ENCODE measurements around the gene S100B. TPM values are rescaled to one million over a fixed set of nuclear protein-coding genes. Genes with fewer than 3 reads are reported as not detected.

S100B gene
- total RNA-seq, 1 experiment from 2014 or later: not detected

GRCh38 chr21:46620846-46621245 is 16.0 kb upstream of the S100B start:
- Mint-ChIP-seq H3K9me3 (ENCODE audit: unreplicated experiment) (no peaks in the 10 kb centered on the region), H3K27me3 (ENCODE audit: insufficient read depth, unreplicated experiment) (peaks cover 33% of the 10 kb centered on the region), H3K4me3 (ENCODE audit: unreplicated experiment) (no peak overlapping the region), H3K27ac (ENCODE audit: low read depth, unreplicated experiment) (no peak overlapping the region), H3K36me3 (ENCODE audit: insufficient read depth, unreplicated experiment) (peaks cover 6% of the 10 kb centered on the region), H3K4me1 (ENCODE audit: insufficient read depth, unreplicated experiment) (no peaks in the 10 kb centered on the region)
- ChIA-PET CTCF (interaction anchor here (0.6 kb wide), 2 partner anchors 13 to 699 kb away, joined by 4 read pairs; no protein-coding TSS in a partner anchor), POLR2A (interaction anchor here (0.6 to 1.2 kb wide), 2 partner anchors 9 to 15 kb away, joined by 4 to 8 read pairs; partner anchors contain the start of gene PRMT2)
- TF ChIP-seq CTCF (IDR thresholded peaks at IDR 0.05; ENCODE audit: unreplicated experiment): no peak
- DNase-seq (ENCODE audit: unreplicated experiment): no peak
- intact Hi-C loops (cut with micrococcal nuclease): no loop called here
- no TSS peak for BruUV-seq (replicated peaks)

GRCh38 chr21:46619846-46620245 is 15.0 kb upstream of the S100B start:
- no peak for TF ChIP-seq CTCF (IDR thresholded peaks at IDR 0.05; ENCODE audit: unreplicated experiment)
- Mint-ChIP-seq H3K4me3 (ENCODE audit: unreplicated experiment) (no peak overlapping the region), H3K27me3 (ENCODE audit: insufficient read depth, unreplicated experiment) (peaks cover 43% of the 10 kb centered on the region), H3K4me1 (ENCODE audit: insufficient read depth, unreplicated experiment) (no peaks in the 10 kb centered on the region), H3K36me3 (ENCODE audit: insufficient read depth, unreplicated experiment) (peaks cover 6% of the 10 kb centered on the region), H3K27ac (ENCODE audit: low read depth, unreplicated experiment) (no peak overlapping the region), H3K9me3 (ENCODE audit: unreplicated experiment) (no peaks in the 10 kb centered on the region)
- intact Hi-C loops (cut with micrococcal nuclease): no loop called here
- no TSS peak for BruUV-seq (replicated peaks)
- ChIA-PET CTCF (interaction anchor here (0.6 kb wide), 1 partner anchor 130 kb away, joined by 3 read pairs; no protein-coding TSS in a partner anchor), POLR2A (interaction anchor here (0.7 to 1.1 kb wide), 3 partner anchors 9 to 165 kb away, joined by 4 to 7 read pairs (median 6); no protein-coding TSS in a partner anchor)
- DNase-seq (ENCODE audit: unreplicated experiment): no peak

GRCh38 chr21:46618738-46619379 is 14.0 kb upstream of the S100B start:
- H3K36me3 Mint-ChIP-seq (ENCODE audit: insufficient read depth, unreplicated experiment): peaks cover 6% of the 10 kb centered on the region
- no peaks in the 10 kb centered on the region for H3K4me1 Mint-ChIP-seq (ENCODE audit: insufficient read depth, unreplicated experiment)
- H3K4me3 Mint-ChIP-seq (ENCODE audit: unreplicated experiment): no peak overlapping the region
- ChIA-PET CTCF (no interaction called here), POLR2A (interaction anchor here (0.7 to 1.1 kb wide), 3 partner anchors 10 to 164 kb away, joined by 4 to 7 read pairs (median 6); no protein-coding TSS in a partner anchor)
- H3K9me3 Mint-ChIP-seq (ENCODE audit: unreplicated experiment): no peaks in the 10 kb centered on the region
- no peak for DNase-seq (ENCODE audit: unreplicated experiment)
- no peak overlapping the region for H3K27ac Mint-ChIP-seq (ENCODE audit: low read depth, unreplicated experiment)
- no peak for TF ChIP-seq CTCF (IDR thresholded peaks at IDR 0.05; ENCODE audit: unreplicated experiment)
- intact Hi-C loops (cut with micrococcal nuclease): no loop called here
- BruUV-seq (replicated peaks): no TSS peak
- H3K27me3 Mint-ChIP-seq (ENCODE audit: insufficient read depth, unreplicated experiment): peaks cover 53% of the 10 kb centered on the region

GRCh38 chr21:46617267-46618051 is 12.6 kb upstream of the S100B start:
- POLR2A ChIA-PET: interaction anchor here (0.9 kb wide), 2 partner anchors 17 to 18 kb away, joined by 3 to 5 read pairs; partner anchors contain the start of gene PRMT2
- peaks cover 6% of the 10 kb centered on the region for H3K36me3 Mint-ChIP-seq (ENCODE audit: insufficient read depth, unreplicated experiment)
- intact Hi-C loops (cut with micrococcal nuclease): no loop called here
- H3K27me3 Mint-ChIP-seq (ENCODE audit: insufficient read depth, unreplicated experiment): peaks cover 63% of the 10 kb centered on the region
- no peak for DNase-seq (ENCODE audit: unreplicated experiment)
- H3K9me3 Mint-ChIP-seq (ENCODE audit: unreplicated experiment): no peaks in the 10 kb centered on the region
- BruUV-seq (replicated peaks): no TSS peak
- no peak overlapping the region for H3K4me3 Mint-ChIP-seq (ENCODE audit: unreplicated experiment)
- CTCF ChIA-PET: no interaction called here
- no peak overlapping the region for H3K27ac Mint-ChIP-seq (ENCODE audit: low read depth, unreplicated experiment)
- no peak for TF ChIP-seq CTCF (IDR thresholded peaks at IDR 0.05; ENCODE audit: unreplicated experiment)
- no peaks in the 10 kb centered on the region for H3K4me1 Mint-ChIP-seq (ENCODE audit: insufficient read depth, unreplicated experiment)
